Measurements from ENCODE around the gene MARCHF11. TPM values are rescaled to one million over a fixed set of nuclear protein-coding genes. Genes with fewer than 3 reads are reported as not detected.

Gene MARCHF11
- total and polyA plus RNA-seq, 2 of the 8 experiments (the other 6 are each of a cell fraction or from before 2014, with no cell fraction given), result 0.27 to 0.82 TPM

DNA sequence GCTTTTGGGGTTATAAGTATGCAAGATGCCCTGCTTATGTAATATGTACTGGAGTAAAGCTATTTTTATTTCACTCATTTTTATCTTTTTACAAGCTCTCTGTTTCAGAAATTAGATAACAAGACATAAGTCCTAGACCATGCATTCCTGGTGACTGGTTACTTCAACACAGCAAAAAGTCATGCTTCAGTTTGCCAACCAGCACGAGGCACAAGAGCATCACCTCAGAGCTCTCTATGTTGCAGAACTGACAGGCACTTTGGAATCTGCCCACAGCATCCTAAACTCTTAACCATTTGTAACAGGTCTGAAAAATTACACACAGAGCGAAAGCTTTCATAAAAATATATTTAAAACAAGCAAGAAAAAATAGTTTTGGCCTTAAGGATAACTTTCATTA lies 112.8 kb downstream of the MARCHF11 start (continued):
- TF ChIP-seq, protein P1, sequence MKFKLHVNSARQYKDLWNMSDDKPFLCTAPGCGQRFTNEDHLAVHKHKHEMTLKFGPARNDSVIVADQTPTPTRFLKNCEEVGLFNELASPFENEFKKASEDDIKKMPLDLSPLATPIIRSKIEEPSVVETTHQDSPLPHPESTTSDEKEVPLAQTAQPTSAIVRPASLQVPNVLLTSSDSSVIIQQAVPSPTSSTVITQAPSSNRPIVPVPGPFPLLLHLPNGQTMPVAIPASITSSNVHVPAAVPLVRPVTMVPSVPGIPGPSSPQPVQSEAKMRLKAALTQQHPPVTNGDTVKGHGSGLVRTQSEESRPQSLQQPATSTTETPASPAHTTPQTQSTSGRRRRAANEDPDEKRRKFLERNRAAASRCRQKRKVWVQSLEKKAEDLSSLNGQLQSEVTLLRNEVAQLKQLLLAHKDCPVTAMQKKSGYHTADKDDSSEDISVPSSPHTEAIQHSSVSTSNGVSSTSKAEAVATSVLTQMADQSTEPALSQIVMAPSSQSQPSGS (IDR thresholded peaks at IDR 0.05; ENCODE audit: low read length), result no peak
- no peak for TF ChIP-seq CEBPB (IDR thresholded peaks at IDR 0.05; ENCODE audit: low read depth, low read length)

All from H1 (cell line).